GM12891 (cell line): Measurements from ENCODE around the gene KAZN.

ENCODE experiments used
- DNase-seq: peaks from one replicate; pipeline ENCODE4 v3.0.0; 2011; ENCODE audit warnings: low spot score; ENCODE audit not compliant: insufficient read length
- FAIRE-seq: peaks from 2 replicates; lab custom pipeline; 2011; peaks lifted over from hg19 to GRCh38; lab: Jason Lieb, UNC
- PAX5 ChIP-seq: IDR thresholded peaks from 2 replicates; pipeline ENCODE4 v1.6.1; 2011; ENCODE audit warnings: low read length, moderate library complexity, mild to moderate bottlenecking; ENCODE audit not compliant: insufficient read depth, severe bottlenecking
- POLR2A ChIP-seq: IDR thresholded peaks from 2 replicates; pipeline ENCODE4 v1.6.1; 2011; ENCODE audit warnings: low read depth, low read length, control low read depth
- POLR2AphosphoS5 ChIP-seq: IDR thresholded peaks from 2 replicates; pipeline ENCODE4 v1.6.1; 2011; ENCODE audit warnings: low read depth, low read length, control low read depth
- POU2F2 ChIP-seq: IDR thresholded peaks from 2 replicates; pipeline ENCODE4 v1.6.1; 2011; ENCODE audit warnings: low read depth, mild to moderate bottlenecking, control low read depth, low read length, moderate library complexity
- SPI1 ChIP-seq: IDR thresholded peaks from 2 replicates; pipeline ENCODE4 v1.6.1; 2011; ENCODE audit warnings: low read depth, low read length, control low read depth
- TAF1 ChIP-seq: IDR thresholded peaks from 2 replicates; pipeline ENCODE4 v1.6.1; 2011; ENCODE audit warnings: low read depth, low read length, control low read depth

KAZN gene

GRCh38 chr1:14922942-14923726, 324.6 kb downstream of the KAZN start:
- no peak for TF ChIP-seq POU2F2
- TF ChIP-seq TAF1 = no peak
- no peak for TF ChIP-seq SPI1
- no peak for TF ChIP-seq POLR2A
- no peak for TF ChIP-seq POLR2AphosphoS5
- TF ChIP-seq PAX5 = no peak
- FAIRE-seq (no peak), DNase-seq (no peak)

- FAIRE-seq (no peak), DNase-seq (peak; percentile 64)
- TF ChIP-seq POLR2A (no peak), POU2F2 (no peak), SPI1 (no peak), PAX5 (no peak), TAF1 (no peak), POLR2AphosphoS5 (no peak)
Measured at GRCh38 chr1:14923727-14924452, 325.4 kb downstream of the KAZN start.

- FAIRE-seq (no peak), DNase-seq (peak; percentile 25)
- no peak for TF ChIP-seq POU2F2
- no peak for TF ChIP-seq PAX5
Measured at GRCh38 chr1:14924455-14925331, 326.2 kb downstream of the KAZN start.

GRCh38 chr1:14925336-14926136, 327.1 kb downstream of the KAZN start:
- FAIRE-seq (no peak), DNase-seq (no peak)
- TF ChIP-seq TAF1 (no peak), POLR2A (no peak), POLR2AphosphoS5 (no peak), POU2F2 (no peak), SPI1 (no peak), PAX5 (no peak)

- no peak for TF ChIP-seq PAX5
- TF ChIP-seq SPI1 = no peak
- no peak for TF ChIP-seq TAF1
- no peak for TF ChIP-seq POLR2AphosphoS5
- TF ChIP-seq POU2F2 = no peak
- TF ChIP-seq POLR2A = no peak
- FAIRE-seq = no peak
- DNase-seq = no peak
Measured at GRCh38 chr1:14926229-14926628, 327.7 kb downstream of the KAZN start.

GRCh38 chr1:14926818-14927575, 328.5 kb downstream of the KAZN start:
- no peak for DNase-seq

GRCh38 chr1:14928412-14928811, 329.9 kb downstream of the KAZN start:
- no peak for TF ChIP-seq POLR2A
- TF ChIP-seq POU2F2 = no peak
- TF ChIP-seq TAF1 = no peak
- TF ChIP-seq POLR2AphosphoS5 = no peak
- no peak for TF ChIP-seq PAX5
- no peak for TF ChIP-seq SPI1
- no peak for DNase-seq
- no peak for FAIRE-seq

More at GRCh38 chr1:14926818-14927575, 328.5 kb downstream of the KAZN start:
- no peak for FAIRE-seq
- TF ChIP-seq TAF1 (no peak), POU2F2 (no peak), POLR2AphosphoS5 (no peak), SPI1 (no peak), PAX5 (no peak), POLR2A (no peak)

- FAIRE-seq (no peak), DNase-seq (no peak)
- TF ChIP-seq PAX5 = no peak
- no peak for TF ChIP-seq TAF1
- no peak for TF ChIP-seq POLR2AphosphoS5
- TF ChIP-seq SPI1 = no peak
- no peak for TF ChIP-seq POLR2A
Measured at GRCh38 chr1:14928886-14929546, 330.5 kb downstream of the KAZN start.
